SU-DHL-6 (cell line): ENCODE measurements around the gene TEDDM1.

Experiments used
- H2AFZ ChIP-seq: fragments of 200-600 bp; sonication (generic); 2 replicates; pipeline ENCODE4 v1.6.1; 2014; ENCODE audit warnings: low read depth, mild to moderate bottlenecking, moderate library complexity, mixed read lengths, antibody characterized with exemption, low read length; ENCODE audit not compliant: severe bottlenecking
- H3F3A ChIP-seq: fragments of 200-600 bp; shearing (Covaris generic); 2 replicates; pipeline ENCODE4 v1.6.0; 2016; ENCODE audit warnings: antibody characterized with exemption, mild to moderate bottlenecking; ENCODE audit not compliant: insufficient read depth
- H3K27ac ChIP-seq: fragments of 200-600 bp; sonication (generic); 2 replicates; pipeline ENCODE4 v1.5.1; 2016; ENCODE audit warnings: low read depth, mild to moderate bottlenecking, low read length, moderate library complexity, mixed read lengths
- H3K27me3 ChIP-seq: fragments of 200-600 bp; sonication (generic), shearing (Covaris generic); 2 replicates; pipeline ENCODE4 v1.6.0; 2014; ENCODE audit warnings: mild to moderate bottlenecking, low read length
- H3K36me3 ChIP-seq: fragments of 200-600 bp; sonication (generic); 2 replicates; pipeline ENCODE4 v1.6.1; 2014; ENCODE audit warnings: mild to moderate bottlenecking, low read length, mixed read lengths
- H3K4me2 ChIP-seq: fragments of 300-600, 200-600 bp; shearing (Covaris generic), sonication (generic); 2 replicates; pipeline ENCODE4 v1.6.0; 2014; ENCODE audit warnings: low read length, low read depth, mild to moderate bottlenecking; ENCODE audit not compliant: poor library complexity, severe bottlenecking
- H3K4me3 ChIP-seq: fragments of 200-600 bp; sonication (generic); 2 replicates; pipeline ENCODE4 v1.5.1; 2014; ENCODE audit warnings: antibody characterized with exemption, low read length, mild to moderate bottlenecking, mixed read lengths; ENCODE audit not compliant: insufficient read depth, poor library complexity, severe bottlenecking
- H3K79me2 ChIP-seq: fragments of 200-600 bp; sonication (generic); 2 replicates; pipeline ENCODE4 v1.6.1; 2014; ENCODE audit warnings: mild to moderate bottlenecking, low read length, moderate library complexity; ENCODE audit not compliant: insufficient read depth
- H3K9ac ChIP-seq: fragments of 200-600 bp; sonication (generic); 2 replicates; pipeline ENCODE4 v1.7.0; 2014; ENCODE audit warnings: mild to moderate bottlenecking, low read length
- H3K9me2 ChIP-seq: fragments of 200-600 bp; sonication (generic); replicated peaks from 2 replicates; pipeline ENCODE4 v1.6.1; 2014; ENCODE audit warnings: low read length; ENCODE audit not compliant: insufficient read depth
- H3K9me3 ChIP-seq: fragments of 200-600 bp; sonication (generic); 2 replicates; pipeline ENCODE4 v1.6.1; 2014; ENCODE audit warnings: low read length, mixed read lengths; ENCODE audit not compliant: insufficient read depth
- H4K20me1 ChIP-seq: fragments of 200-600 bp; sonication (generic); 2 replicates; pipeline ENCODE4 v1.6.1; 2014; ENCODE audit warnings: low read depth, mild to moderate bottlenecking, antibody characterized with exemption, low read length, moderate library complexity, mixed read lengths
- EZH2phosphoT487 ChIP-seq: fragments of 200-600 bp; sonication (generic), shearing (Covaris generic); conservative IDR thresholded peaks from 2 replicates; pipeline ENCODE4 v1.6.1; 2018; ENCODE audit warnings: mild to moderate bottlenecking, antibody characterized with exemption, low read length, moderate library complexity, mixed read lengths
- TF ChIP-seq, protein P1 (sequence below): fragments of 200-600 bp; sonication (generic); IDR thresholded peaks from one replicate; pipeline ENCODE4 v1.5.1; 2017; ENCODE audit warnings: antibody characterized with exemption, mild to moderate bottlenecking, low read length, moderate library complexity; ENCODE audit not compliant: insufficient read depth, poor library complexity, severe bottlenecking

The TEDDM1 gene

DNA sequence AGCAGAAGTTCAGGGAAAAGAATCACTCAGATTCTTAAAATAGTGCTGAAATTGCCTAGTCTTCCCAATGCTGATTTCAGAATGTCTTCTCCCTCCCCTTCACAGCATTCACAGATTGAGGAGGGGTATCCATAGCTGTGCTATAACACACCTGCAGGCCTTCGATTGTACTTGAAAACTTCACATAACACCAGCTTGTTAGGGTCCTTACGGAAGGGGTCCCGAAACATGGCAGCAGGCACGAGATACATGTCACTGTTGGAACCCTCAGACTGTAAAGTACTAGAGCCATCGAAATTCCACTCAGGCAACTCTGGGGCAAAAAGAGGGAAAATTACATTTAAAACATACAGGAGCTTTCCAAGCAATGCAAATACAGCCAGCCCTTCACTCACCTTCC, 13.5 kb downstream of the TEDDM1 start:
- H3K9me3 ChIP-seq: no peaks in the 10 kb centered on the region
- H3K36me3 ChIP-seq: no peaks in the 10 kb centered on the region
- no peaks in the 10 kb centered on the region for H4K20me1 ChIP-seq
- H3K79me2 ChIP-seq: no peaks in the 10 kb centered on the region
- no peak overlapping the region for H2AFZ ChIP-seq
- no peaks in the 10 kb centered on the region for H3K9me2 ChIP-seq
- no peaks in the 10 kb centered on the region for H3K27me3 ChIP-seq
- H3K4me3 ChIP-seq: no peak overlapping the region
- TF ChIP-seq EZH2phosphoT487: no peak
- TF ChIP-seq, protein P1, sequence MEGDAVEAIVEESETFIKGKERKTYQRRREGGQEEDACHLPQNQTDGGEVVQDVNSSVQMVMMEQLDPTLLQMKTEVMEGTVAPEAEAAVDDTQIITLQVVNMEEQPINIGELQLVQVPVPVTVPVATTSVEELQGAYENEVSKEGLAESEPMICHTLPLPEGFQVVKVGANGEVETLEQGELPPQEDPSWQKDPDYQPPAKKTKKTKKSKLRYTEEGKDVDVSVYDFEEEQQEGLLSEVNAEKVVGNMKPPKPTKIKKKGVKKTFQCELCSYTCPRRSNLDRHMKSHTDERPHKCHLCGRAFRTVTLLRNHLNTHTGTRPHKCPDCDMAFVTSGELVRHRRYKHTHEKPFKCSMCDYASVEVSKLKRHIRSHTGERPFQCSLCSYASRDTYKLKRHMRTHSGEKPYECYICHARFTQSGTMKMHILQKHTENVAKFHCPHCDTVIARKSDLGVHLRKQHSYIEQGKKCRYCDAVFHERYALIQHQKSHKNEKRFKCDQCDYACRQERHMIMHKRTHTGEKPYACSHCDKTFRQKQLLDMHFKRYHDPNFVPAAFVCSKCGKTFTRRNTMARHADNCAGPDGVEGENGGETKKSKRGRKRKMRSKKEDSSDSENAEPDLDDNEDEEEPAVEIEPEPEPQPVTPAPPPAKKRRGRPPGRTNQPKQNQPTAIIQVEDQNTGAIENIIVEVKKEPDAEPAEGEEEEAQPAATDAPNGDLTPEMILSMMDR: no peak
- no peaks in the 10 kb centered on the region for H3F3A ChIP-seq
- no peak overlapping the region for H3K9ac ChIP-seq
- no peak overlapping the region for H3K4me2 ChIP-seq
- H3K27ac ChIP-seq: no peak overlapping the region

DNA sequence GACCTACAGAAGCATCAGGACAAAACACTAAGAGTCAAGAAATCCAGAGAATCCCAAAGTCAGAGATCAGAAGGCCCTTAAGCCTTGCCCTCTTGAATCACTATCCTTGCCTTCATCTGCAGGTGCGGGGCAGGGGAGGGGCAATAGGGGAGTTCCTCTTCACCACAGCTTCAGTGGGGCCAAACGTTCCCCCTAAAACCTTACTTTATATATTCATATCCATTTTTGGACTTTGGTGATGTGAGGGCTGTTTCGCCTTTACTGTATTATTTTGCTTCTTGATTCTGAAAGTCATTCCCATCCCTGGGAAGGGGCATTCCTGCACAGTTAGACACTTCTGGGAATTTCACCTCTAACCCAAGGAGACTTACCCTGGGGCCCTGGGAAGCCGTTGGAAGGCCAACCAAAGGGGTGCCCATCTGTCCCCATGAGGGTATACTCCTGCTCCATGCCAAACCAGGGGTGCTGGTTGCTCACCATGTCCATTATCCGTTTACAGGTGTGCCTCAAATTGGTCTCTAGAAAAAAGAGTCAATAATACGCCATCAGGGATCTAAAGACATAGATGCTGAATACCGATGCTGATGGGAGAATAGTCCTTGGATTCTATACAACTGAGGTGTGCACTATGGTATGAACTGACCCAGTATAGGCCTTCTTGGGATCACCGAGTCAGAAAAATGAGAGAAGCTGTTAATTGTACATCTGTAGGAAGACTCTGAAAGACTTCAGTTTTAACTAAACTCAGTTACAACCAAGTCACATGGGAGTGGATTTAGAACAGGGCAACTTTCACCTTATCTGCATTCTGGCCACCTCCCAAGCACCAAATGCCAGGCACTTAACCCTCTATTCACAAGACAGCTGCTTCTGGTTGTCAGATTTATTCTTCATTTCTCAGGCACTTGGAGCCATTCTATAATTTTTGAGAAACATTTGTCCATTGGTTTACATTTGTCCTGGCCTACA, 14.3 kb downstream of the TEDDM1 start:
- no peaks in the 10 kb centered on the region for H3K36me3 ChIP-seq
- no peaks in the 10 kb centered on the region for H4K20me1 ChIP-seq

DNA sequence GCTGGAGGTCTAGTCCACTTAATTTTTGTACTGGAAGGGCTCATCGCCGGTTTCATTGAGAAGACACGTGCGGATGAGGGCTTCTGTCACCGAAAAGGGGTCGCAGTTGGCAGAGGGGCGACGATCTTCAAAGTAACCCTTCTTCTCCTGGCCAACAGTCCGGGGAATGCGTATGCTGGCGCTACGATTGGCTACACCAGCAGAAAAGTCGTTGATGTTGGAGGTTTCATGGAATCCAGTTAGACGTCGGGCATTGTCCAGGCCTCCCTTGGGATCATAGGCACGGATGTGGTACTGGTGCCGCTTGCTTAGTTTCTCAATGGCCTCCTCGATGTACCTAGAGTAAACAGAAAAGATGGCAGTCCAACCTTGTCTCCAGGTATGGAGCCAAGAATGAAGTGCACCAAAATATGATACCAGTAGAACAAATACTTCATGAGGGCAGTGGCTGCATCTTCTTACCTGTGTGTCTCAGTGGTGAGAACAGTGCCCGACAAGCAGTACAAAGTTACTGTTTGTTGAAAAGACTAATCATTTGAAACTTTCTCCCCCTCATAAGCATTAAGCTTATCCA, 16.0 kb downstream of the TEDDM1 start:
- H3K36me3 ChIP-seq: no peaks in the 10 kb centered on the region
- H3K27ac ChIP-seq: no peak overlapping the region
- H3K79me2 ChIP-seq: no peaks in the 10 kb centered on the region
- H3K9me3 ChIP-seq: no peaks in the 10 kb centered on the region
- no peak overlapping the region for H3K4me3 ChIP-seq
- H3K9ac ChIP-seq: no peak overlapping the region
- H4K20me1 ChIP-seq: no peaks in the 10 kb centered on the region
- TF ChIP-seq, protein P1: no peak
- no peak for TF ChIP-seq EZH2phosphoT487
- no peak overlapping the region for H2AFZ ChIP-seq
- no peaks in the 10 kb centered on the region for H3K9me2 ChIP-seq
- no peaks in the 10 kb centered on the region for H3K27me3 ChIP-seq
- H3K4me2 ChIP-seq: no peak overlapping the region
- no peaks in the 10 kb centered on the region for H3F3A ChIP-seq

More for the DNA sequence above, 14.3 kb downstream of the TEDDM1 start:
- H3K4me3 ChIP-seq: no peak overlapping the region
- H3K9ac ChIP-seq: no peak overlapping the region
- TF ChIP-seq EZH2phosphoT487: no peak
- TF ChIP-seq, protein P1: no peak
- no peak overlapping the region for H3K27ac ChIP-seq
- no peaks in the 10 kb centered on the region for H3K9me3 ChIP-seq
- no peaks in the 10 kb centered on the region for H3K9me2 ChIP-seq
- H3K4me2 ChIP-seq: no peak overlapping the region
- H3K27me3 ChIP-seq: no peaks in the 10 kb centered on the region
- no peaks in the 10 kb centered on the region for H3K79me2 ChIP-seq
- H2AFZ ChIP-seq: no peak overlapping the region
- no peaks in the 10 kb centered on the region for H3F3A ChIP-seq
